HL-60/S4 treated with phorbol 12-myristate 13-acetate at 8.2 ng/mL for 4 days and 3 days (cell line): ENCODE data around the gene SP140.
"Not testable (repeated sequence)": the region's sequence is repeated elsewhere in the genome, so short reads cannot be mapped to it uniquely, and the experiment has no call there.

Experiments used
- in situ Hi-C: fragments of 300-500 bp; cut with MboI; formaldehyde crosslinking; loops from 2 replicates; pipeline ENCODE4 v1.15.0; 2022; ENCODE audit warnings: low sequenced_read_pairs

SP140 gene

DNA sequence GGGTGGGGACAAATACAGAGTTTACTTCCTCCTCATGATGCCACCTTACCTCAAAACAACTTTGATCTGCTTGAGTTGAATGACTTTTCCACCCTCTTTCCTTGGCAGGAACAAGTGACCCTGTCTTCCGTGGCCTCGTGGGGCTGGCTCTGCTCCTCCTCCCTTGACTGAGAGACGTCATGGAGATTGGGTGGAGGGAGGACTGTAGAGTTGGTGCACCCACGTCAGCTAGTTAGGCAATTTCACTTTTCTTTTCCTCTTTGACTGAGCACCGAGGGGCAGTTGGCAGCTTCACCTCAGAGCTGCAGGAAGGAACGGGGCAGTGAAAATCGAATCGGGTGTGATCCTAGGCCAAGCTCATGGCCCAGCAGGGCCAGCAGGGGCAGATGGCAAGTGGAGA, at the start of gene SP140:
TSS of gene SP140 (plus strand) at position 251 of the 400 bp plus-strand sequence. CDS start at position 360, 109 bp downstream.
- in situ Hi-C loops: no loop called here

DNA sequence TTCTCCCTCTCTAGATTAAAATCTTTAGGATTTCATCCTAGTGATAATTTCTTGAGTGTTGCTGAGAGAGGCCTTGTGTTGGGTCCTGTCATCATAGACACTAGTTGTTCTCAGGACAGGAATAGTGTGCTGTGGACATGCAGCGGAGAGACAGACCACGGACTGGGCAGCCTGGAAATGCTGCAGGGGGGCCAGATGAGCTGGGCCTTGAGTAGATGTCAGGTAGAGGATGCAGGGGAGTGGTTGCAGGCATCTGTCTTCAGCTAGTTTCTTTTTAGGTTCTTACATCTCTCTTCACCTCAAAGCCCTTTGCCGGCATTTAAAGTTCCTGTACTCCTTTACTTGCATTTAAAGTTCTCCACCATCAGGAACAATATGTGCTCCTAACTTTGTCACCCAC, 48.5 kb upstream of the SP140 start:
- in situ Hi-C loops: no loop called here

DNA sequence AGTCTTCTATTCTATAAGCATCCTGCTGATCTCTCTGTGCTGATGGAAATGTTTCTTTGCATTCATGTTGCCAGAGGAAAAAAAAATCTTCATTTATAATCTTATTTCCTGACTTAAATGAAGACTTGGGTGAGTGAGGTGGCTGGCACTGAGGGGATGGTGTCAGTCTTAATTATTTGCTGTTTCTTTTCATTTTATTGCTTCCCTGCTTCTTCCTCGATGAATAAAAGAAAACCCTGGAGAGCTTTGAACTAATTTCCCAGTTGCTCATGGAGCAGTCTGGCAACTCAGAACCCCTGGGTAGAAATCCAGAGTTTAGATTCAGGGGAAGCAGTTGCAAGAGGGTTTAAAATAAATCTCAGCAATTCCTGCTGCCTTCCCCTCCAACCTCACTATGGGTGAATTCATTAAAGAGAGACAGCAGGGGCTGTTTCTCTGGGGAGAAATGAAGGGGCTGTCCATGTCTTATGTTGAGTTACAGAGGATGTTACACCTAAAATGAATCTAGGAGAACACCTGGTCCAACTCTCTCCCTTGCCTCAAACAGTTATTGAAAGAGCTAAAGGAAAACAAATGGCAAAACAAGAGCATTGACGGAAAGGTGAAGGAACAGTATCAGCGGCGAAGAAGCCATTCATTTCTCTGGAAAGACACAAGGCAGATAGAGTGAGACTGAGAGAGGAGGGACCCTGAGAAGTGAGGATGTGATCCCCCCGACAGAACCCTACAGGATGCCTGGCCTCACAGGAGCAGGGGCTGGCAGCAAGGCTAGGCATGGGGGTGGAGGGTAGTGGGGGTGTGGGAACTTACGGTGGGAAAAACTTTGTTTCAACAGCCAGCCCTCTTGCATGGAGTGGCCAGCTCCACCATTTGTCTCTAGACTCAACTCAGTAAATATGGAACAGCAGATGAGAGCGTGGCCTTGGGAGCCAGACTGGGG, 46.7 kb upstream of the SP140 start:
- in situ Hi-C loops: no loop called here

DNA sequence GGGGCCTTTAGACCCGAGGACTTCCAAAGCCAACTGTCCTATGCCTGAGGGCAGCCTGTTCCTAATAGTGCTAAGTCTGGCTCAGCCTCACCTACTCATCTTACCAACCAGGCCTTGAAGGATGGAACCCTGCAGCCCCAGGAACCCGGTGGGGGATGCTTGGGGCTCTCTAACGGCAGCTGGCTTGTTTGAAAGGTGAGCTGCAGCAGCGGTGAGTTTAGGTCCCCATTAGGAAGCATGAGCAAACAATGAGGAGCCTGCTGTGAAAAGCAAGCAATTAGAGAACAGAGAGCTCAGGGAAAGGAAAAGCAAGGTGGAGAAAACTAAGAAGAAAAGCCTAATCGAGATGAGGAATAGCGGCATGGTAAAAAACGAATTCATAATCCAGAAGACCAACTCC, 45.6 kb upstream of the SP140 start:
- in situ Hi-C loops: no loop called here

DNA sequence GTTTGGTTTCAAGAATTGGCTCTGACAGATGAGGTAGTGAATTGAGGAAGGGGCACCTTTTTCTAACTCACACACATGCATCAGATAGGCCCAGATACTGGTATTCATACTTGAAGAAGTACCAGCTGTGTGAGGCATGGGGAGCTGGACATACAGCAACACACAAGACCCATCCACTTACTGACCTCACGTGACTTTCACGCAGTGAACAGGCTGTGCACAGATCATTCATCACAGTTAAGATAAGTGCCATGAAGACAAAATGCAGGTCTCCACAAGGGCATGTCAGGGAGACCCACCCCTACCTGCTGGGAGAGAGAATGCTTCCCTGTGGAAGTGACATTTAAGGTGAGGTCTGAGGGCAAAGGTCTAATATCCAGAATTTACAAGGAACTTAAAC, 44.3 kb upstream of the SP140 start:
- in situ Hi-C loops: no loop called here

DNA sequence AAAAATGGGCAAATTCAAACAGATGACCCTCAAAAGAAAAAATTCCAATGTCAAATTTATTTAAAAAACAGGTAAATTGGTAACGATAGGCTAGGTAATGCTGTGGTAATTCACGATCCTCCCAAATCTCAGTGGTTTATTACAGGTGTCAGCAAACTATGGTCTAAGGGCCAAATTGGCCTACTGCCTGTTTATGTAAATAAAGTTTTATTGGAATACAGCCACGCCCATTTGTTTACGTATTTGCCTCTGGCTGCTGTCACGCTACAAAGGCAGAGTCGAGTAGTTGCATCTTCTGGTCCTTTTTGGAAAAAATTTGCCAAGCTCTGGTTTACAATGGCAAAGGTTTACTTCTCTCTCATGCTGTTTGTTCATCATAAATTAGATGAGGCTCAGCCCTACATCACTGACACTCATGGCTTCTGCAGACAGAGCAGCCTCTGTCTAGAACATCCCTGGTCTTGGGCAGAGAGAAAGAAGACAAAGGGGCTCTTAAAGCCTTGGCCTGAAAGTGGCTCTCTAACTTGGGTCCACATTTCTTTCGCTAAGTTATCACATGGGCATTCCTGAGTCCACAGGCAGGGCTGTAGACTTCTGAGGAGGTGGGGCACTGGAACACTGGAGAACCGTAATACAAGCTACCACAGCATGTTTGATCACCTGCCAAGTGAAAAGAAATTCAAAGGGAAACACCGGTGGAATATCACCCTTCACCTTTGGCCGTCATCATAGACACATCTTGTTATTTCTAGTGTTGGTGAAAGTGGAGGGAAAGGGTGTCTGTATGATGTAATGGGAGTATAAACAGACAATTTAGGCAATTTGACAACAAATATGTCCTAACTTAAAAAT, 40.6 kb upstream of the SP140 start:
- in situ Hi-C loops: no loop called here

DNA sequence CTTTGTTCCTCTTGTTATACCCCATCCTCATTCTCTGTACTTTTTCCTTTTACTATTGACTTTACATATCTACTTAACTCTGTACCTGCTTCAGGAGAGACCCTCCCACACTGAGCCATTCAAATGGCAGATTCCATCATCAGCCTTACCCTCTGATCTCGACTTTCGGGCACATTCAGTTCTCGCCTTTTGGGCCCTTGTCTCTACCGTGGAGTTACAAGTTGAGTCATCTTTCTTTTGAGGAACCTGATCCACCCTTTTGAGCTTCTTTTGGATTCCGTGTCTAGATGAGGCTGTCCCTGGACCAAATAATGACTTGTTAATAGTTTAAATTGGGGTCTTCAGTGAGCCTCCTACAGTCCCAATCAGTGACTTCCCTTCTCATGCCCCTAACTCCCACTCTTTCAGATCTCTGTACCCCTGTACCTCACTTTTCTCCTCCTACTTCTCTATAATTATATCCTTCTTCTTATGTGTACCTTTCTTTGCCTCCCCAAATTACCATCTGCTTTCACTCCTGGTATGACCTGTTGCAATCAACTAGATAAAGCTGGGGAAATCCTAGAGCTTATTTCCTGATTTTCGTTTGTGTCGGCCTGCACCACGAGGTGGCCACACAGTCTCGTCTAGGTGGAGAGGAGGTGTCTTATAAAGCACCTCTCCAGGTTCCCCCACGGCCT, 23.0 kb upstream of the SP140 start:
- in situ Hi-C loops: no loop called here

DNA sequence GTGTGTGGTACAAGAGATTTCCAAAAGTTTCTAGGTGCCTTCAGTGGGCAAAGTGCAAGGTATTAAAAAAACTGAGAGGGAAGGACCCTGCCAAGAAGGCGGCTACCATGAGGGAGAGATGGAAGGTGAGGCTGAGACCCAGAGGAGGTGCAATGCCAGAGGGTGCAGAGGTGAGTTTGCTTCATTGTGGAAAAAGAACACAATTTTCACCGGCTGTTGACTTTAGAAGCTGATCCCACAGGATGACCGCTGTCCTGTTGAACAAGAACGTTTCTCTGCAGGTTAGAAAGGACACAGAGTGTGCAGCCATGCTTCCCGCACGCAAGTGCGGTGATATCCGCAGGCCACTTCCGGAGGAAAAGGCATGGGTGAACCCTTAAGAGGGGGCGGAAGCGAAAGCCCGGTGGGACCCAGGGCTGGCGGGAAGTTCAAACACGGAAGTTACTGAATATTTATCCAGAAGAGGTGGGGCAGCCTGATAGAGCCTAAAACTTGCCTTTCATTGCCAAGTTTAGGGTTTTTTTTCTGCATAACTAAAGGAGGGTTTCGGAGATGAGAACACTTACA, 22.3 kb upstream of the SP140 start:
- in situ Hi-C loops: no loop called here

DNA sequence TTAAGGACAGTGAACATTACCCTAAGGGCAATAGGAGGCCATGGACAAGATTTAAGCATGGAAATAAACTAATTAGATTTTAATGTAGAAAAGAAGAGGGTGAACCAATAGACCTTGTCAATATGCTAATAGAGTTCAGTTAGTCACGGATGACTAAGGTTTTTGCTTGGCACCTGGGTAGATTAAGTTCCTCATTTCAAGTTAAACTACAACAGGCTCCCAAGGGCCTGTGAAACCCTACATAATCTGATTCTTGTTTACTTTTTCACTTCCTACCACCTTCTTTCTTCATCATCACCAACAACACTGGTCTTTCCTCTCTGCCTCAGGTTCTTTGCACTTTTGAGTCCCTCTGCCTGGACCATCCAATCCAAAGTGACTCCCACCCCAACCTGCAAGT, 20.5 kb upstream of the SP140 start:
- in situ Hi-C loops: no loop called here

DNA sequence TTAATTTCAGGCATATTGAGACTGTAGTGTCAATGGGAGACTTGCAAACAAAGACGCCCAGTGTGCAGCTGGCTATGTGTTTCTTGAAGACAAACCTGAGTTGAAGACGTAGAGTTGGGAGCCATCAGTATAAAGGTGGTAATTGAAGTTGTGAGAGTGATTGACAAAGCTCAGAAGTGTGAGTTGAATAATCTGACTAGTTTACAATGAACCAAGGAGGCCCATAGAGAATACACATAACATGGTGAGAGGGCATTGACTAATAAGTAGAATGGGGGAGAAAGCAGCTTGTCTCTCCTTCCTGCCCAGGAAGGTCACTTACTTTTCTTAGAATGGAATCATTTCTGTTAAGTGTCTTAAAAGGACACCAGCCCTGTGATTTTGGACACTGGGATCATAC, 19.8 kb upstream of the SP140 start:
- in situ Hi-C loops: no loop called here

DNA sequence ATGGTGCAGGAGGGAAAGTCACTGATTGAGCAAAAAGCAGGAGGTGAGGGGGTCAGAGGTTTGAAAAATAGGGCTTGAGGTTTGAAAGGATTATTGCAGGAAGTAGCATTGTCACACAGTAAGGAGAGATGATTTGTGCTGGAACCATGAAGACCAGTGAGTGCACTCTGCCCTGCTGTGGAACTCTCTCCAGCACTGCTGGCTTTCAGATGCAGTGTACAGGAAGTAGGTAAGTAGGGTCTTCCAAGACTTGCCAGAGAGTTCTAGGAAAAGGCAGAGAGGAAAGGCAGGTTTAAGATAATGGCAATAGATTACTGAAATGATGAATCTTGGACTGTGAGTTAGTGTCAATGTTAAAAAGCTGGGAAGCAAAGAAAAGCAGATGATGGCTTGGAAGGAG, 17.0 kb upstream of the SP140 start:
- in situ Hi-C loops: no loop called here

DNA sequence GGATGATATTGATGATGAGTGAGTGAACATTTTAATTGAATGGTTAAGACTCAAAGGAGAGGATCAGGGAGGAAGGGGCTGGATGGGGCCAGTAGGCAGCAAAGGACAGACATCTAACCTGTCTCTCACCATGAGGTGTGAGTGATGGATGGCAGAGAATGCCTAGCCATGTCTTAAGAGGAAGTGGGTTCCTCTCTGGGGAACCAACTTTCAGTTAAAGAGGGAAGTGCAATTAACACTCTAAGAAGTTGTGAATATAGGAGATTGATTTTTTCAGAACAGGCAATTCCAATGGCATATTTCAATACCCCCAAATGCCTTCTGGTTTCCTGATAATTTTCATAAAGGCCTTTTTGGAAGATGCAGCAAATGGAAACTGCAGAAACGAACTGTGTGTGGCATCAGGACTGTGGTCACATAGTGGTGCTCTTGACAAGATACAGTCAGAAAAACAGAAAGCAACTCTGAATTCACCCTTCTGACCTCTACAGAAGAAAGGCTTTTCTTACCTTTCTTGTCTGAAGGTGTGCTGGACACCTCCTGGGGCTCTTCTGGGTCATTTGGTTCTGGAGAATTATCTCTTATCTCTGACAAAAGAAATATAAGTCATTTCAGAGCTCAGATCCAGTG, 16.0 kb upstream of the SP140 start:
- in situ Hi-C loops: no loop called here

DNA sequence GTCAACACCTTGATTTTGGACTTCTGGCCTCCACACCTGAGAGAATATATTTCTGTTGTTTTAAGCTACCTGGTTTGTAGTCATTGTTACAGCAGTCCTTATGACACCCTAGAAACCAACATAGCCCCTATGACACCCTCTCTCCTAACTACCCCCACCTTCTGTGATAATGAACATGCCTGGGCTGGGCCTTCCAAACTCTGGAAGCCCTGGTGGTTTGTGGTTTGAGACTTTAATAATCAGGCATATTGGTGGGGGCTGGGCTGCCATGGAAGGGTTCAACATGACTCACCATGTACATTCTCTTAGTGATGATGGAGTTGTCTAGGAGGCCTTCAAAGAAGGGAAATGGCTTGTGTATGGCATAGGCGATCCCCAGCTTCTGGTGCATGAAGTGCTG, 9.0 kb upstream of the SP140 start:
- in situ Hi-C loops: no loop called here

DNA sequence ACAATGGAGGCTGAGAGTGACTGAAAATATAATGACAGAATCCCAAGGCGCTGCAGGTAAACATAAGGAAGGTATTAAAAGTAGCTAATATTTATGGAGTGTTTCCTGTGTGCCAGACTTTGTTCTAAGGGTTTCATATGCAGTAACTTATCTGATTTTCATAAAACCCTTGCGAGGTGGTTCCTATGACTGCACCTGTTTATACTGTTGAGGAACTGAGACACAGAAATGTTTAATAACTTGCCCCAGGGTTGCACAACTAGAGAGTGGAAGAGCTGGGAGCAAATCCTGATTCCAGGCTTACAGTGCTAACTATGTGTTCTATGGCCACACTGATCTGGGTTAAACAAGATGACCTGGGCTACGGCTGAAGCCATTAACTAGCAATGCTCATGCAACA, 8.1 kb upstream of the SP140 start:
- in situ Hi-C loops: no loop called here

DNA sequence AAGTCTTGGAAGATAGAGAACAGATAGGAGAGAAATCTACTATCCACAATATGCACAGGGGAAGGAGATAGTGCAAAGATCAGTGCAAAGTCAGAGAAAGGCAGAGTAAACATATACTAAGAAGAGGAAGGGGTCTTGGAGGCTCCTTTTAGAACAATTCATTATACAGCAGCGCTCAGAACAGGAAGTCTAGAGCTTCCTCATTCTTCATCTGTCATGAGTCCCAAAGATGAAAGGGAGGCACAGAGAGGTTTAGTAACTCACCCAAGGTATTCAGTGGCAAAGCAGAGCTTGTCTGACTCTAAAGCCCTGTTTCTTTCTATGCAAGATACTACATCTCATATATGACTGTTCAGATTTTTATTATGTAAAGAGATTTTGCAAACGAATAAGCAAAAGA, 7.1 kb upstream of the SP140 start:
- in situ Hi-C loops: no loop called here

DNA sequence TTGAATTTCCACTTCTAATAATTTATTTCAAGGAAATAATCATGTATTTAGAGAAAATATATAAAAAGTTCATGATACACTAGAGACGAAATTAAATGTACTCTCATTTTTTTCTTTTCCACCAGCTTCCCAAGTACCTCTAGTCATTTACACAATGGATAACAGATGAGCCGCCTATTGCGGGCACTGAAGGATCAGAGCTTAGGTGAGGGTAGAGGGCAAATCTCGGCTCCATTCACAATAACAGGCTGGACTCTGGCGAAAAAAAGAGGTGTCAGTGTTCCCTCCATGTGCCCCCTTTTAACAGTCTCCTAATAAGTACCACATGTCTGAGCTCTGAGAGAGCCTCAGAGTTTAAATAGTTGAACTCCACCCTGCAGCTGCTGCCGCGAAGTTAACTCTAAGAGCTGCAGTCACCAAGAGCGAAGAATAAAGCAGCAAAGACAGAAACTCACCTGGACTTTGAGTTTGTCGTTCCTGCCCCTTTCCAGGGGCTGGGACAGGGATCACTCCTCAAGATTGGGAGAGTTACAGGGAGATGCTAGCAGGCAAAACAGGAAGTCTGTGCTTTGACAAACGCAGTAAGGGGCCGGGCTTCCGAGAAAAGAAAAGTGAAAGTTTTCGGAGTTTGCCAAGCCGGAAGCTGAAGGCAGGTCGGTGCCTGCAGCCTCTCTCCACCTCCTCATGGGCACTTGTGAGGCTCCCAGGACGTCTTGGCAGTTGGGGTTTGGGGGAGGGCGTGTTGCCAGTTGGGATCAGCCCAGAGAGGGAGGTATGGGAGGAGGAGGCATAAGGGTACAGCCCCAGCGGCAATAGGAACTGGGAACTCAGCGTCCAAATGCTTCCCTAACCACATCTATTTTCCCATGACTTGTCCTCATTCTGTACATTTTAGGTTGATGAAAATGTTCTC, 5.9 kb upstream of the SP140 start, which contains the start of gene SP110:
TSS of gene SP110 (minus strand) at position 566 of the 913 bp plus-strand sequence. CDS start 3,057 bp downstream, outside the sequence.
- in situ Hi-C loops: no loop called here

DNA sequence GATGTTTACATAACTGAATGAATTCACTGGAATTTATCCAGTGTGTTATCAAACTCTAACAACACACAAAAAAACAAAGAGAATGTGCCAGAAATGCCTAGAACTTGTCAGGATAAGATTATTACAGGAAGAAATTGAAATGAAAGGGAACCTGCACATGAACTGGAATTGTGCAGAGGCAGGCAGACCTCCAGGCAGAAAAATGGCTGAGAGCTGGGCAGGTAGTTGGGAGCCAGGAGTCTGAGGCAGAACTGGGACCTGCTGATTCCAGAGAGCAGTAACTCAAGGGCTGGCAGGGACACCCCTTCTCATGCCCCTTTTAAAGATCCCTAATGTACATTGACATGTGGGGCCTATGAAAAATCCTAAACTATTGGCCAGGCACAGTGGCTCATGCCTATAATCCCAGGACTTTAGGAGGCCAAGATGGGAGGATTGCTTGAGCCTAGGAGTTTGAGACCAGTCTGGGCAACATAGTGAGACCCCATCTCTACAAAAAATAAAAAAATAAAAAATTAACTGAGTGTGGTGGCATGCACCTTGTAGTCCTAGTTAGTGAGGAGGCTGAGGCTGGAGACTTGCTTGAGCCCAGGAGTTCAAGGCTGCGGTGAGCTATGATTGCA, 5.1 kb upstream of the SP140 start:
- in situ Hi-C loops: no loop called here

DNA sequence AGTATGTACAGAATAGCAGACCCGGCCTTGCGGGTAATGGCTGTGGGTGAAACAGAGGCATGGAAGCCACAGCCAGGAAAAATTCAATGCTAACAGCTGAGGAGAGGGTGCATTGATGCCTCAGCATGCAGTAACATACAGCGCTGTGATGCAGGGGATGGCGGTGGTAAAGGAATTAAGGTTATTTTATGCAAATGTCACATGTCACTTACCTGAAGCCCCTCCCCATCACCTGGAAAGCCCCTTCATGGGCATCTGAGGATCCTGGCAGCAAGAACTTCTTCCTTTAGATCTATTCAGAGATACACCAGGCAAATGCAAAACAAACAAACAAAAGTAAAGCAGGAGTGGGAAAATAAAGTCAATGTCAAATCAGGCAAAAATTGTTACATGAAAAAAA, 4.0 kb upstream of the SP140 start:
- in situ Hi-C loops: no loop called here

DNA sequence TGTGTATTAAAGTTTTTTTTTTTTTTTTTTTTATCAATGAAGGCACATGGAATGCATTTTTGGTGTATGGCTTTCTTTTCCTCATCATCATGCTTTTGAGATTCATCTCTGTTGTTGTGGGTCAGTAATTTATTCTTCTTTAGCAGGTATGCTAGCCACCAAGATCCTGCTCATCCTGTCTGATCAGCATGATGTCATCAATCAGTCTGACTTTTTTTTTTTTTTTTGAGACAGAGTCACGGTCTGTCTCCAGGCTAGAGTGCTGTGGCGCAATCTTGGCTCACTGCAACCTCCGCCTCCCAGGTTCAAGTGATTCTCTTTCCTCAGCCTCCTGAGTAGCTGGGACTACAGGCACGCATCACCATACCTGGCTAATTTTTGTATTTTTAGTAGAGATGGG, 2.7 kb upstream of the SP140 start:
- in situ Hi-C loops: not testable (repeated sequence)
